Vagina (tissue), 2 donors: ENCODE data around the gene MAGEC3. TPM values are rescaled to one million over a fixed set of nuclear protein-coding genes. Genes with fewer than 3 reads are reported as not detected.
"Not testable (repeated sequence)": the region's sequence is repeated elsewhere in the genome, so short reads cannot be mapped to it uniquely, and the experiment has no call there.

Experiments used
- DNase-seq, 2 donors: peaks; one replicate each; pipeline ENCODE4 v3.0.0-alpha.2; 2017; ENCODE audit errors: extremely low spot score in 2 of 2
- H3K27ac ChIP-seq: fragments of 200-600 bp; sonication (generic); one replicate; pipeline ENCODE4 v1.5.1; 2019
- H3K27me3 ChIP-seq: fragments of 200-600 bp; sonication (generic); one replicate; pipeline ENCODE4 v1.5.1; 2019
- H3K36me3 ChIP-seq, 2 donors: fragments of 200-600 bp; sonication (generic); one replicate each; pipeline ENCODE4 v1.5.1; 2017 to 2019
- H3K4me1 ChIP-seq: fragments of 200-600 bp; sonication (generic); one replicate; pipeline ENCODE4 v1.5.1; 2019
- H3K4me3 ChIP-seq, 2 donors: fragments of 200-600 bp; sonication (generic); 1 replicate in 1 of 2; 2 replicates in 1 of 2; pipeline ENCODE4 v1.5.1; 2016 to 2019
- H3K9me3 ChIP-seq: fragments of 200-600 bp; sonication (generic); one replicate; pipeline ENCODE4 v1.5.1; 2019
- POLR2A ChIP-seq, 2 donors: fragments of 450-650 bp; IDR thresholded peaks; one replicate each; pipeline ENCODE4 v1.6.1; 2017; ENCODE audit warnings: antibody characterized with exemption in 2 of 2, mild to moderate bottlenecking in 2 of 2, moderate library complexity in 2 of 2
- POLR2AphosphoS5 ChIP-seq, 2 donors: sonication (generic); formaldehyde crosslinking; IDR thresholded peaks; one replicate each; pipeline ENCODE4 v1.9.0; 2017; ENCODE audit warnings: antibody characterized with exemption in 2 of 2, mild to moderate bottlenecking in 2 of 2, low read depth in 1 of 2; ENCODE audit not compliant: insufficient read depth in 1 of 2
- intact Hi-C: fragments of 100-400 bp; cut with DNase I; formaldehyde crosslinking; loops from one replicate; pipeline ENCODE4 v1.15.1; 2023
- total RNA-seq: library from RNA; depleted of rRNA; stranded (reverse); fragments of >200 nt; gene quantifications from one replicate; pipeline ENCODE4 v1.2.3, GENCODE V29; 2016
- TF ChIP-seq, protein P1 (sequence below), 3 experiments: fragments of 450-650 bp in 2 of 3; fragments of 200-600 bp in 1 of 3; sonication (generic) in 1 of 3; IDR thresholded peaks; one replicate each; pipeline ENCODE4 v1.5.1; 2017 to 2019; ENCODE audit warnings: antibody characterized with exemption in 3 of 3, mild to moderate bottlenecking in 2 of 3, moderate library complexity in 2 of 3

MAGEC3 gene
- total RNA-seq, 1 donor from 2014 or later: not detected

DNA sequence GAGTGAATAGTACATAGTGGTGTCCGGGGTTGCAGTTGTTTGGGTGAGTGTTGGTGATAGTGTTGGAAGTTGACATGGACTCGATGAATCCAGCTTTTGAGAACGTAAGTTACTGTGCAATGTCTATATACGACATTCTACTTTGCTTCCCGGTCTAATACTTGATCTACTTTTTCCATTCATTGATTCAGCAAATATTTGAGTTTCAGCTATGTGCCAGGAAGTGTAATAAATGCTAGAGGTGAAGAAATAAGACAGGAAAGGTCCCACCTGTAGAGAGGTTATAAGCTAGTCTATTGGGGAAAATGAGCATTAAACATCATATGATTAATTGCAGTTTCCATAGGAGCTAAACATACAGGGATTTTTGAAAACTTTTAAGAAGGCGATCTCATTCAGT is 22.2 kb upstream of the MAGEC3 start:
- no peaks in the 10 kb centered on the region for H3K36me3 ChIP-seq
- no peak for DNase-seq
- H3K4me3 ChIP-seq: no peak overlapping the region
- intact Hi-C loops: no loop called here
- H3K9me3 ChIP-seq: no peaks in the 10 kb centered on the region
- no peaks in the 10 kb centered on the region for H3K4me1 ChIP-seq
- no peak overlapping the region for H3K27ac ChIP-seq
- H3K27me3 ChIP-seq: no peaks in the 10 kb centered on the region
- TF ChIP-seq POLR2A (IDR thresholded peaks at IDR 0.05) (no peak), POLR2AphosphoS5 (IDR thresholded peaks at IDR 0.05; ENCODE audit: insufficient read depth in 1 of 2, low read depth in 1 of 2) (no peak)
- TF ChIP-seq, protein P1, sequence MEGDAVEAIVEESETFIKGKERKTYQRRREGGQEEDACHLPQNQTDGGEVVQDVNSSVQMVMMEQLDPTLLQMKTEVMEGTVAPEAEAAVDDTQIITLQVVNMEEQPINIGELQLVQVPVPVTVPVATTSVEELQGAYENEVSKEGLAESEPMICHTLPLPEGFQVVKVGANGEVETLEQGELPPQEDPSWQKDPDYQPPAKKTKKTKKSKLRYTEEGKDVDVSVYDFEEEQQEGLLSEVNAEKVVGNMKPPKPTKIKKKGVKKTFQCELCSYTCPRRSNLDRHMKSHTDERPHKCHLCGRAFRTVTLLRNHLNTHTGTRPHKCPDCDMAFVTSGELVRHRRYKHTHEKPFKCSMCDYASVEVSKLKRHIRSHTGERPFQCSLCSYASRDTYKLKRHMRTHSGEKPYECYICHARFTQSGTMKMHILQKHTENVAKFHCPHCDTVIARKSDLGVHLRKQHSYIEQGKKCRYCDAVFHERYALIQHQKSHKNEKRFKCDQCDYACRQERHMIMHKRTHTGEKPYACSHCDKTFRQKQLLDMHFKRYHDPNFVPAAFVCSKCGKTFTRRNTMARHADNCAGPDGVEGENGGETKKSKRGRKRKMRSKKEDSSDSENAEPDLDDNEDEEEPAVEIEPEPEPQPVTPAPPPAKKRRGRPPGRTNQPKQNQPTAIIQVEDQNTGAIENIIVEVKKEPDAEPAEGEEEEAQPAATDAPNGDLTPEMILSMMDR (IDR thresholded peaks at IDR 0.05): no peak

DNA sequence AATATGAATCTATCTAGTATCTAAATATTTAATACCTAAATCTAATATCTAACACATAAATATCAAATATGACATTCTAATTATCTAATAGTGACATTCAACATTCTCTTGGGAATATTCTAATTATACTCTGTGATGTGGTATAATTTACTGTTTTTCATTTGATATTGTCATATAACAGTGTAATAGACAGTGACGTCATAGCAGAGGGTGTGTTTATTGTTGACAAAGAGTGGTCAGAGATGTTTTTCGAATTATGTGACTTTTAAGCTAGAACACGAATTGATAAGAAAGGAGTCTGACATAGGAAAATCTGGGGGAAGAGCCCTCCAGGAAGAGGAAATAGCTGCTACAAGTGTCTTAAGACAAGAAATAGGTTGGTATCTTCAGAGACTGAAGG is 5.9 kb upstream of the MAGEC3 start:
- intact Hi-C loops: no loop called here
- Histone ChIP-seq H3K4me3 (no peak overlapping the region), H3K36me3 (no peaks in the 10 kb centered on the region), H3K27ac (no peak overlapping the region), H3K27me3 (no peaks in the 10 kb centered on the region), H3K9me3 (no peaks in the 10 kb centered on the region), H3K4me1 (no peaks in the 10 kb centered on the region)
- no peak for DNase-seq
- no peak for TF ChIP-seq POLR2AphosphoS5 (IDR thresholded peaks at IDR 0.05; ENCODE audit: insufficient read depth in 1 of 2, low read depth in 1 of 2)
- TF ChIP-seq, protein P1 (IDR thresholded peaks at IDR 0.05): no peak
- no peak for TF ChIP-seq POLR2A (IDR thresholded peaks at IDR 0.05)

DNA sequence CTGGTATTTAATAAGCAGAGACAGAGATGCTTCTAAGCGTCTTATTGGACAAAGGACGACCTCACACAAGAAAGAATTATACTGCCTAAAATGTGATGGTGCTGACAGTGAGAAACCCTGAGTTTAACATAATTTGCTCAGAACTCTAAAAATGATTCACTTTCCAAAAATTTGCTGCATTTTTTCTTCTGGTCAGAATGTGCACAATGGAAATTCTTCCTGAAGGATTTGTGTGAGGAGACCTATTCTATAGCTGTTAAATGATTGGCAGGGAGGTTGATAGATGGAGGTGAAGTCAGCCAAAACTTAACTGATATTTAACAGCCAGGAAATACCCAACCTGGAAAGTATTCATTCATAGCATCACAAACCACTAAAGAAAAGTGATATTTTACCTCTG is 1.7 kb downstream of the MAGEC3 start:
- intact Hi-C loops: no loop called here
- no peak for TF ChIP-seq POLR2A (IDR thresholded peaks at IDR 0.05)
- Histone ChIP-seq H3K27ac (no peak overlapping the region), H3K4me3 (no peak overlapping the region), H3K27me3 (no peaks in the 10 kb centered on the region), H3K4me1 (no peaks in the 10 kb centered on the region), H3K36me3 (no peaks in the 10 kb centered on the region), H3K9me3 (no peaks in the 10 kb centered on the region)
- DNase-seq: no peak

- H3K27ac ChIP-seq: no peak overlapping the region
- no peaks in the 10 kb centered on the region for H3K36me3 ChIP-seq
- intact Hi-C loops: no loop called here
- H3K27me3 ChIP-seq: no peaks in the 10 kb centered on the region
- H3K9me3 ChIP-seq: no peaks in the 10 kb centered on the region
- H3K4me3 ChIP-seq: no peak overlapping the region
- H3K4me1 ChIP-seq: no peaks in the 10 kb centered on the region
- TF ChIP-seq POLR2AphosphoS5 (IDR thresholded peaks at IDR 0.05; ENCODE audit: insufficient read depth in 1 of 2, low read depth in 1 of 2) (no peak), POLR2A (IDR thresholded peaks at IDR 0.05) (no peak)
- TF ChIP-seq, protein P1 (IDR thresholded peaks at IDR 0.05): no peak
- DNase-seq: no peak
These were observed 19.4 kb downstream of the MAGEC3 start for GRCh38 chrX:141857479-141857878.

DNA sequence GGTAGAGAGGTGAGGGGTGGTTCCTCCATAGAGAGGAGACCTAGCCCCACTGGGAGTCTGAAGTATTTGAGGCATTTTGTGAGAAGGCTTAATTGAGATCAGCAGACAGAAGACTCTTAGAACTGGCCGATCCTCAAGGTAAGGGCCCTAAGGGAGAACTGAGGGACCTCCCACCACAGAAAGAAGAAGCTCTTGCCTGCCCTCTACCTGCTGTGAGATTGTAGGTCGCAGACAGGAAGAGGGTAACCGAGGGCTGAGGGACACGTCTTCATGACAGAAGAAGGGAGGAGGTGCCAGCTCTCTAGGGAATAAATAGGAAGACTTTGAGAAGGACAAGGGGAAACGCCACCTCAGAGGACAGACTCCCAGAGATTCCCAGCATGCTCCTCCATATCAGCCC is 41.5 kb downstream of the MAGEC3 start:
- H3K4me1 ChIP-seq: no peaks in the 10 kb centered on the region
- no peaks in the 10 kb centered on the region for H3K36me3 ChIP-seq
- no peaks in the 10 kb centered on the region for H3K27me3 ChIP-seq
- TF ChIP-seq, protein P1 (IDR thresholded peaks at IDR 0.05): no peak
- TF ChIP-seq POLR2AphosphoS5 (IDR thresholded peaks at IDR 0.05; ENCODE audit: insufficient read depth in 1 of 2, low read depth in 1 of 2): no peak
- TF ChIP-seq POLR2A (IDR thresholded peaks at IDR 0.05): no peak
- DNase-seq: no peak
- no peak overlapping the region for H3K27ac ChIP-seq
- intact Hi-C loops: no loop called here
- H3K9me3 ChIP-seq: no peaks in the 10 kb centered on the region
- H3K4me3 ChIP-seq: no peak overlapping the region

- H3K4me1 ChIP-seq, H3K9me3 ChIP-seq, H3K36me3 ChIP-seq, DNase-seq, H3K27ac ChIP-seq, H3K4me3 ChIP-seq, H3K27me3 ChIP-seq, intact Hi-C loops: not testable (repeated sequence)
These were observed 50.7 kb downstream of the MAGEC3 start for GRCh38 chrX:141888811-141889210.
